NCI-H748 (cell line): ENCODE measurements around the gene RPS19.

Experiments
- DNase-seq: peaks from one replicate; lab custom pipeline; 2025; ENCODE audit not compliant: unreplicated experiment; lab: John Stamatoyannopoulos, UW

Gene RPS19

DNA sequence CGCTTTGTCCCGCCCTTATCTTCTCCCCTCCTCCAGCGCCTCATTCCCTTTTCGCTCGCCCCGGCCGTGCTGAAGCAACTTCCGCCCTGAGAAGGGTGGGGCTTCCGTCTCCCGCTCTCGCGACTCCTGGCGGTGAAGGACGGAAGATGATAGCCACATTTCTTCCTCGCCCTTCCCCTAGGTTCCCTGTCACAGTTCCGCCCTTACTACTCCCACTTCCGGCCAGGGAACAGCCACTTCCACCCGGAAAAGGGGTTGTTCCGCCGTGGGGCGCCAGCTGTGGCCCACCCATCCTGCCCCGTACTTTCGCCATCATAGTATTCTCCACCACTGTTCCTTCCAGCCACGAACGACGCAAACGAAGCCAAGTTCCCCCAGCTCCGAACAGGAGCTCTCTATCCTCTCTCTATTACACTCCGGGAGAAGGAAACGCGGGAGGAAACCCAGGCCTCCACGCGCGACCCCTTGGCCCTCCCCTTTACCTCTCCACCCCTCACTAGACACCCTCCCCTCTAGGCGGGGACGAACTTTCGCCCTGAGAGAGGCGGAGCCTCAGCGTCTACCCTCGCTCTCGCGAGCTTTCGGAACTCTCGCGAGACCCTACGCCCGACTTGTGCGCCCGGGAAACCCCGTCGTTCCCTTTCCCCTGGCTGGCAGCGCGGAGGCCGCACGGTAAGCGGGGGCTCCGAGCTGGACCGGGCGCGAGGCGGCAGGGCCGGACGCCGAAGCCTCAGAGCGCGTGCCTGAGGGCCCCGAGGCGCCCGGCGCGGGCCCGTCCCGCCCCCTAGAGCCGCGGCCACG, at the start of gene RPS19:
Gene RPS19 (plus strand): TSS at position 638 of the 801 bp plus-strand sequence. CDS start 520 bp downstream, outside the sequence.
- DNase-seq, result peak; percentile 99

- no peak for DNase-seq
Observed at GRCh38 chr19:41810301-41810700, 49.8 kb upstream of the RPS19 start.

DNA sequence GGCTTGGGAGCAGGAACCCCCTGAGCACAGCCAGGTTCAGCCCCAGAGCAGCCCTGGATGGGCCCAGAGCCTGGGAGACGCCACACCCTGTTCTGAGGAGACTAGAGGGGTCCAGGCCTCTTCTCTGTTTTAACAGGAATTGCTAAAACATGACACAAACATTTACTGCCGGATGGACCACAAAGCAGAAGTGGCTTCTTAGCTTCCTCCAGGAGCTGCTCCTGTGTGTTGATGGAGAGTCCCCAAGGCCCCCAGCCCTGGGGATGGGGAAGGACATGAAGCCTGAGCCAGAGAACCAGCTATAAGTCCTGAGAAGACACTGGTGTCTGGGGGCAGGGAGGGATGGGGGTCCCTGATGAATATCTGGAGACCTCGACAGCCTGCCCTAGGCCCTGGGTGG, 49.0 kb upstream of the RPS19 start:
- no peak for DNase-seq

- no peak for DNase-seq
Observed at GRCh38 chr19:41811981-41812380, 48.1 kb upstream of the RPS19 start.

DNA sequence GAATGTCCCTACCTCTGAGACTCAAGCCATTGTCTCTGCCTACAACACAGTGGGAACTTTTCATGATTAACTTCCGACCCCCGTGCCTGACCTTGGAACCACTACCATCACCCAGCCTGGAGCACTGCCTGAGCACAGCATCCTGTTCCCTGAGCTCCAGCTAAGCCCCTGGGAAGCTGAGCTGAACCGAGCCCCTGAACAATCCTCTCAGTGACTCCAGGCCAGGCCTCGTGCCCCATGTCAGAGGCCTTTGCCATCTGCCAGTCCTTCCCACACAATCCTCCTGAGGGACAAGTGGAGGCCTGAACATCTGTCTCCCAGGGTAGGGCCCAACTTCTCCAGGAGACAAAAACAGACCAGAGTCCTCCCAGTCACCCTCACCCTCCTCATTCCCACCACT, 46.1 kb upstream of the RPS19 start:
- no peak for DNase-seq

DNA sequence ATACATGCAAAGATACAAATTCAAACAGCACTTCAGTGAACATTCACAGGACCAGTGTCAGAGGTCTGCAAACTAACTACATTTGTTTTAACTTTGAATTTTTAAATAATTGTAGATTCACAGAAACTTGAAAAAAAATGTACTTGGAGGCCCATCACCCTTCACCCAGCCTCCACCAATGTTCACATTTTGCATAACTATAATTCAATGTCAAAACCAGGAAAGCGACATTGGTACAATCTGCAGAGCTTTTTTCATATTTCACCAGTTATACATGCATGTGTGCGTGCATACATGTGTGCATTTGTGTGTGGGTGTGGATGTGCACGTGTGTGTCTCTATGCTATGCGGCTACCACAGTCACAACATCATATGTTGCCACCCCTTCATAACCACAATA, 44.8 kb upstream of the RPS19 start:
- no peak for DNase-seq

DNA sequence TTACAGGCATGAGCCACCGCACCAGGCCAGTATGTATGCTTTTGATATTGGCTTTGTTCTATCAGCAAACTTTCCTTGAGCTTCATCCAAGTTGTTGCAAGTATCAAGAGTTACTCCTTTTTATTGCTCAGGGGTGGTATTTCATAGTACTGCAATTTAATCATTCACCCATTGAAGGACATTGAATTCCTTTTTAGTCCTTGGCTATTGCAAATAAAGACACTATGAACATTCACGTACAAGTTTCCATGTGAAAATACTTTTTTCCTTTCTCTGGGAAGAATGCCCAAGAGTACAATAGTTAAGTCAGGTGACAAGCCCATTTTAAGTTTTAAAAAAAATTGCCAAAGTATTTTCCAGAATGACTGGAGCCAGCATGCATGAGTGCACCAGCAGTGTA, 43.3 kb upstream of the RPS19 start:
- DNase-seq, result no peak

DNA sequence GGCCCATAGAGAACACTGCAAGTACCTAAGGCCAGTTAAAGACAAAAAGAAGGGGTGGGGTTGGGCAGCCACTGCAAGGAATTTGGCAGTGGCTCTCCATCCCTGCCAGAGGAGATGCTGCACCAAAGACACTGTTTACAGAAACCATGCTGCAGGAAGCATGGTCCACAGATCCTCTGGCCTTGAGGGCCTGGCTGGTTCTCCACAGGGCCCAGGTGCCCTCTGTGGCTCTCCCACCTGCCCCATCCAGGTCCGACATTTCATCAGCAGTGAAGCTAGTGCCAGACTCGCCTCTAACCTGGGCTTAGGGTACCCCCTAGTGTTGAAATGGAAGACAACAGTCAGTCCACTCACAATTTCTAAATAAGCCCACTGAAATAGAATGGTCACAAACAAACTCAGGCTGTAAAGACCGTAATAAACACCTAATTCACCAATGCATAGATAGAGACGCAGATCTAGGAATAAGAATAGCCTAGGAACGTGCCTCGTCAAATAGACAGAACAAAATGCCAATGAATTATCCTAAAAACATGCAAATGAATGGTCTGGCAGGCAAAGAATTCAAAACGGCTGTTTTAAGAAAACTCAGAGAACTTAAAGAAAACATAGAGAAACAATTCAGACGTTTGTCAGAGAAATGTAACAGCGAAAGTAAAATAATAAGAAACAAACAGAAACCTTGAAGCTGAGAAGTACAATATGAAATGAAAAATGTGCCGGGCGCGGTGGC, 38.9 kb upstream of the RPS19 start:
- DNase-seq, result peak; percentile 81

DNA sequence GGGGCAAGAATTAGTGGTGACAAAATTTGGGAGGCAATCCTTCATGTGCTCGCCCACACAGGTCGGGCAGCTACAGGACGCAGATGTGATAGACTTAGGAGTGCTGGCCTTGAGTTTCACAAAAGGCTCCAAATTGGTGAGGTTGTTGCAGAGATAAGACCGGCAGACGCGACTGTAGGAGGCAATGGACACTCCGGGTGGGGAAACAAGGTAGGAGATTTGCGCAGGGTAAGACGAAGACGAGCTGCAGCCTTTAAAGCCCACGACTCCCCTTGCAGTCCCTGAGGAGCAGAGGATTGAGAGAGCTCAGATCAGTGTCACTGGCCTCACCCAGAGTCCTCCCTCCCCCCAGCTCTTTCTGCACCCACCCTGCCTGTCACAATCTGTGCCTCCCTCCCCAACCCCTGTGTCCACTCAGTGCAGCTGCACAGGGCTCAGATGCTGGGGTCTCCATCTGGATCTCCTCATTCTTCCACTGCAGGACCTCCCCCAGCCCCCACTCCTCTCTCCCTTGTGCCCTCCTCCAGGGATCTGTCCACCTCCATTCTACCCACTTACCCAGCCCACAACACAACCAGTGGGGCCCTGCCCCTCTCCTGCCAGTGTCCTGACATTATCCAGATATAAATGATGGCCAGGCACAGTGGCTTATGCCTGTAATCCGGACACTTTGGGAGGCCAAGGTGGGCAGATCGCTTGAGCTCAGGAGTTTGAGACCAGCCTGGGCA, 21.9 kb upstream of the RPS19 start:
- DNase-seq, result no peak

DNA sequence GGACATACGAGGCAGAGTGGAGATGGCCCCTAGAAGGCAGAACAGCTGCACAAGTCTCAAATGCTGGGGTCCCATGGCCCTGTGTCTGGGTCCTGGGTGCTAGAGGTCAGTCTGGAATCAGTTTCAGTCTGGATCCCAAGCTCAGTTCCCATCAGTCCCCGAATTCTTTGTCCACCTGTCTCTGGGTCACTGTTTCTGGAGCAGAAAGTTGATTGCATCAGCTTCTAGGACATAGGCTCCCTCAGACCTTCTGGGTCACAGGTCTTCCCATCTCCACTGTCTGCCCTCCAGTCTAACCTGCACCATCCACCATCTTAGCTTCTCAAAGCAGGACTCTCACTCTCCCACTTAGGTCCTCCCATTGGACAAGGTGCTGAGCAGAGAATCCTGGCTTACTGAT, 20.8 kb upstream of the RPS19 start:
- no peak for DNase-seq

- DNase-seq, result no peak
Observed at GRCh38 chr19:41843371-41843770, 16.7 kb upstream of the RPS19 start.

DNA sequence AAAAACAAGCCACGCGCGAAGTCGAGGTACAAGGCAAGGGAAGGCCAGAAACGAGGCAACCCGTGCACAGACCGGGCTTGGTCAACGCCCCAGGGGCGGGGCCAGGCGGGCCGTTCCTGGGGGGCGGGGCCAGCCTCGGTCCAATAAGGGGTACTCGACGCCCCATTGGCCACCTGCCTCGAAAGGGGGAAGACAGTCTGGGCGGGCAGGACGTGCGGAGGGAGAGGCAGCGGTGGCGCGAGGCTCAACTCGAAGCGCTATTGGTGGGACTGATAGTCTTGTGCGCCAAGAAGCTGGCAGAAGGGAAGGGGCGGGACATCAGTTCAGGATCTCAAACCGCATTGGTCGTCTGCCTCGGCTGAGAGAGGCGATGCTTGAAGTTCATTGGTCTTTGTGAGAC, 15.5 kb upstream of the RPS19 start, which contains the start of gene LYPD4:
Gene LYPD4 (minus strand): TSS at position 83 of the 400 bp plus-strand sequence. CDS start 5,398 bp downstream, outside the sequence.
- no peak for DNase-seq

DNA sequence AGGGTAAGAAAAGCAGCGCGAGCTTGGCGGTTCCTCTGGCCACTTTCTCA, 15.2 kb upstream of the RPS19 start, which contains the start of gene DMRTC2:
Gene DMRTC2 (plus strand): TSS at position 42 of the 50 bp plus-strand sequence. CDS start 2,387 bp downstream, outside the sequence.
- DNase-seq, result no peak

GRCh38 chr19:41845051-41845590, 14.9 kb upstream of the RPS19 start:
- DNase-seq, result no peak

GRCh38 chr19:41847351-41848105, 12.5 kb upstream of the RPS19 start:
- no peak for DNase-seq

GRCh38 chr19:41848666-41849065, 11.4 kb upstream of the RPS19 start:
- DNase-seq, result no peak

DNA sequence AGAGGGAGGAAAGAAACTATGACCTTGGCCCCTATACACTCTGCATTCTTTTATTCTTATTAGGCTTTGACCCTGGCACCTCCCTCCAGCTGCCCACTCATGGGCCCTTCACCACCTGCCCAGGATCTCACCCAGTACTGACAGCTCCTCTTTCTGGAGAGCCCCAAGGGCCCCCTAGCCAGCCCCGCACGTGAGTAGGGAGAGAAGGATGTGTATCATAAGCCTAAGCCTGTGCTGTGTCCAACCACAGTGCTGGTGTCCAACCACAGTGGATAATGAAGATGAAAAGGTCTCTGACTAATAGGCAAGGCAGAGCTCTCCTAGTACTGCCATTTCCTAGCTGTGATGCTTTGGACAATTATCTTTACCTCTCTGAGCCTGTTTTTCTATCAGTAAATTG, 11.0 kb upstream of the RPS19 start:
- no peak for DNase-seq

DNA sequence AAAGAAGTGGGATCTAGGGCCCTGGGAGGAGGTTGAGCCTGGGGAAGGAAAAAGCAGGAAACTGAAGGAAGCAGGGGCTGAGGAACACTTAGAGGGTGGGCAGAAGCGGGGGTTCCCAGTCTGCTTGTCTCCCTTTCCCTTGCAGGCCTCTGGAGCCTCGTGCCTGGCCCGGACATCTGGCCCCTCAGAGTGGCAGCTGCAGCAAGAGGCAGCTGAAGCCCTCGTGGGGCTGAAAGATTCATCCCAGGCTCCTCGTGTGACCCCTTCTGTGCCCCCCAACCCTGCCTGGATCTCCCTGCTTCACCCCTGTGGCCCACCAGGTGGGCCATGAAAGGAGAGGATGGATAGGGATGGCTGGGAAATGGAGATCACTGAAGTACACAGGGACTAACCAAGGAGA, 9.7 kb upstream of the RPS19 start:
- no peak for DNase-seq

- no peak for DNase-seq
Observed at GRCh38 chr19:41851456-41851855, 8.6 kb upstream of the RPS19 start.

GRCh38 chr19:41853344-41853743, 6.7 kb upstream of the RPS19 start:
- DNase-seq, result no peak

DNA sequence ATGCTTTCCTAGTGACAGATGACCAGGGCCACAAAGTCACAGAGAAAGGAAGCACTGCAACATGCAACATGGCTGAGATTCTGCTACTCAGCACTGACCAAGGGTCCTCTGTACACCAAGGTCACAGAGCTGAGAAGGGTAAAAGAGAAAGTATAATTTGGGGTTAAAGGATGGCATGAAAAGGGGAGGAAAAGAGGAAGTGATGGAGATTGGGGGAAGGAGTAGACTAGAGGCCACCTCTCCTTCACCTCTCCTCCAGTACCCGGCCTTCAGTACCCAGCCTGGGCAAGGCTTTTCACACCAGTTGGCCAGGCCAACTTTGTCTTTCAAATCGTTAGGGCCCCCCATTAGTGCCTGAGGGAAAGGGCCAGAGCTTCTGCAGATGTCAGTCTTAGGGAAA, 6.3 kb upstream of the RPS19 start:
- DNase-seq, result no peak
